ENCODE results near the gene ADAMTSL1.
A peak's percentile ranks its signal among the peaks of the same experiment; 100 is the strongest.
"Not testable (repeated sequence)": the region's sequence is repeated elsewhere in the genome, so short reads cannot be mapped to it uniquely, and the experiment has no call there.

The ADAMTSL1 gene

GRCh38 chr9:18906656-18907395 is 432.9 kb downstream of the ADAMTSL1 start:
- DNase-seq (ENCODE audit: low spot score), result no peak

GRCh38 chr9:18907927-18908625 is 434.1 kb downstream of the ADAMTSL1 start:
- no peak for DNase-seq (ENCODE audit: low spot score)

- DNase-seq (ENCODE audit: low spot score), result no peak
Measured at GRCh38 chr9:18909140-18910018, 435.4 kb downstream of the ADAMTSL1 start.

- no peak for DNase-seq (ENCODE audit: low spot score)
Measured at GRCh38 chr9:18910435-18910834, 436.5 kb downstream of the ADAMTSL1 start.

- no peak for DNase-seq (ENCODE audit: low spot score)
Measured at GRCh38 chr9:18910916-18911315, 437.0 kb downstream of the ADAMTSL1 start.

GRCh38 chr9:18911714-18912342 is 437.9 kb downstream of the ADAMTSL1 start:
- peak; percentile 50 for DNase-seq (ENCODE audit: low spot score)

- DNase-seq (ENCODE audit: low spot score), result no peak
Measured at GRCh38 chr9:18920141-18921084, 446.5 kb downstream of the ADAMTSL1 start.

GRCh38 chr9:18921366-18922075 is 447.6 kb downstream of the ADAMTSL1 start:
- DNase-seq (ENCODE audit: low spot score), result no peak

- DNase-seq (ENCODE audit: low spot score), result no peak
Measured at GRCh38 chr9:18922161-18922885, 448.4 kb downstream of the ADAMTSL1 start.

GRCh38 chr9:18923167-18923566 is 449.2 kb downstream of the ADAMTSL1 start:
- no peak for DNase-seq (ENCODE audit: low spot score)

GRCh38 chr9:18923671-18924430 is 449.9 kb downstream of the ADAMTSL1 start:
- no peak for DNase-seq (ENCODE audit: low spot score)

GRCh38 chr9:18925880-18926279 is 451.9 kb downstream of the ADAMTSL1 start:
- no peak for DNase-seq (ENCODE audit: low spot score)

GRCh38 chr9:18926513-18926912 is 452.6 kb downstream of the ADAMTSL1 start:
- DNase-seq (ENCODE audit: low spot score), result no peak

GRCh38 chr9:18928711-18929110 is 454.8 kb downstream of the ADAMTSL1 start:
- DNase-seq (ENCODE audit: low spot score), result no peak

GRCh38 chr9:18930611-18931010 is 456.7 kb downstream of the ADAMTSL1 start:
- DNase-seq (ENCODE audit: low spot score), result not testable (repeated sequence)

GRCh38 chr9:18935541-18935940 is 461.6 kb downstream of the ADAMTSL1 start:
- DNase-seq (ENCODE audit: low spot score), result no peak

- no peak for DNase-seq (ENCODE audit: low spot score)
Measured at GRCh38 chr9:18936094-18936871, 462.3 kb downstream of the ADAMTSL1 start.

GRCh38 chr9:18939943-18940342 is 466.0 kb downstream of the ADAMTSL1 start:
- no peak for DNase-seq (ENCODE audit: low spot score)
